Heart left ventricle (tissue), 16 donors: ENCODE measurements around the gene RBM5. TPM values are rescaled to one million over a fixed set of nuclear protein-coding genes. Genes with fewer than 3 reads are reported as not detected.
A peak's percentile ranks its signal among the peaks of the same experiment; 100 is the strongest.

Experiments used
- ATAC-seq, 4 donors: fragments of 200-7000 bp; cut with Tn5 transposase; one replicate each; pipeline ENCODE4 v1.9.1; 2020 to 2022; ENCODE audit warnings: moderate library complexity in 4 of 4, mild to moderate bottlenecking in 3 of 4, moderate number of reproducible peaks in 1 of 4
- DNase-seq, 5 donors: peaks; one replicate each; pipeline ENCODE4 v3.0.0-alpha.2; 2020
- H3K27ac ChIP-seq, 12 donors: fragments of 200-600 bp; sonication (generic) in 4 of 12; one replicate each; pipeline versions ENCODE4 v1.5.0 to v1.8.0; 2016 to 2022; ENCODE audit warnings: mild to moderate bottlenecking in 2 of 12
- H3K27me3 ChIP-seq, 9 donors: fragments of 200-600 bp; sonication (generic) in 2 of 9; one replicate each; pipeline versions ENCODE4 v1.5.1 to v1.8.0; 2016 to 2022; ENCODE audit warnings: mild to moderate bottlenecking in 3 of 9
- H3K36me3 ChIP-seq, 9 donors: fragments of 200-600 bp; sonication (generic) in 2 of 9; one replicate each; pipeline versions ENCODE4 v1.5.0 to v1.8.0; 2018 to 2022; ENCODE audit warnings: mild to moderate bottlenecking in 2 of 9
- H3K4me1 ChIP-seq, 12 donors: fragments of 200-600 bp; sonication (generic) in 4 of 12; one replicate each; pipeline versions ENCODE4 v1.5.0 to v1.8.0; 2016 to 2022; ENCODE audit warnings: mild to moderate bottlenecking in 3 of 12
- H3K4me3 ChIP-seq, 12 donors: fragments of 200-600 bp; sonication (generic) in 4 of 12; one replicate each; pipeline versions ENCODE4 v1.5.0 to v1.8.0; 2017 to 2022; ENCODE audit warnings: mild to moderate bottlenecking in 9 of 12, moderate library complexity in 4 of 12
- H3K9me3 ChIP-seq, 12 donors: fragments of 200-600 bp; sonication (generic) in 4 of 12; one replicate each; pipeline versions ENCODE4 v1.5.0 to v1.8.0; 2016 to 2022; ENCODE audit warnings: mild to moderate bottlenecking in 1 of 12
- CTCF ChIP-seq, 12 donors: fragments of 200-600 bp; sonication (generic) in 4 of 12; IDR thresholded peaks; one replicate each; pipeline versions ENCODE4 v1.5.0 to v1.8.0; 2018 to 2022; ENCODE audit warnings: antibody characterized with exemption in 12 of 12, mild to moderate bottlenecking in 5 of 12
- POLR2A ChIP-seq, 2 donors: fragments of 450-650 bp; IDR thresholded peaks; one replicate each; pipeline ENCODE4 v1.6.1; 2017; ENCODE audit warnings: antibody characterized with exemption in 2 of 2, mild to moderate bottlenecking in 2 of 2, moderate library complexity in 2 of 2
- WGBS, 4 donors: extraction: QIAGEN DNeasy Blood & Tissue Kit in 2 of 4; methylation state at CpG; one replicate each; pipeline versions ENCODE4 v1.1.5 to v1.1.7; 2013 to 2018; 5-methylcytosine and 5-hydroxymethylcytosine counted together
- intact Hi-C, 10 donors: fragments of 100-400 bp; cut with DNase I; formaldehyde crosslinking; loops; one replicate each; pipeline versions ENCODE4 v1.11.1 to v1.14.2; 2022
- polyA plus RNA-seq, 2 donors: library from polyadenylated mRNA; stranded (reverse); fragments of 200-250 nt; gene quantifications; one replicate each; pipeline ENCODE4 v1.2.3, GENCODE V29; 2013
- total RNA-seq, 9 donors: library from RNA; depleted of rRNA in 2 of 9; stranded (reverse); fragments of >200 nt in 2 of 9; fragmentation: NEBNext Ultra II Directional in 3 of 9; extraction: Animal tissue kit (Norgen Biotek cat#: 25700) in 3 of 9; gene quantifications; one replicate each; pipeline versions ENCODE4 v1.1.0 to v1.2.4, GENCODE V29; 2016 to 2023
- donor health status: ischemic (EF 13 %, LVEDD 7.1; RV severe dilation, severe dysfunction).
- donor health status: healthy with polysubstance abuse.
- donor health status: DM: no; HTN: yes; CAD: no.
- donor health status: DM: no; HTN: no; CAD: no.
- donor health status: ischemic (EF 25% LVEDD 6.9; RV normal size, moderate dysfunction).
- donor health status: ischemic (EF 25% LVEDD 5.7; RV mildly dilated, moderate dysfunction).
- donor health status: healthy.
- donor health status: DM: yes; HTN: yes; CAD: no.
- donor health status: ischemic (EF 35%, LVEDD 5.7; RV mildly dilated, moderate dysfunction).
- donor health status: nonischemic (EF 11% LVEDD 7.7; RV severe dilation, severe dysfunction).
- donor health status: DM: yes; HTN: yes; CAD: no.
- donor health status: PGD.
- donor health status: ischemic (EF 29% LVEDD 5.4; RV normal size, mild dysfunction).
- donor health status: nonischemic (EF 23%, LVEDD 6.1; RV moderate dilation, normal function).

RBM5 gene
- total and polyA plus RNA-seq, 11 donors: 32.5 to 77.3 (median 52.2) TPM

GRCh38 chr3:50127251-50127691 is 38.6 kb downstream of the RBM5 start:
- intact Hi-C loops: loop anchor here in 2 of 10 donors (10.0 kb wide), 1 partner anchor 148 kb away; the partner anchor contains the start of gene LSMEM2 (in 2 of the 2)
- 92 to 95% (median 95%) methylated on average over 8 of the region's 8 CpGs for WGBS, 4 donors
- ATAC-seq: no peak
- peak in 2 of 5 donors; percentile 1 to 53 for DNase-seq
- Histone ChIP-seq H3K9me3 (no peaks in the 10 kb centered on the region), H3K4me1 (peaks cover 0 to 19% (median 0%) of the 10 kb centered on the region in 12 donors), H3K27me3 (no peaks in the 10 kb centered on the region), H3K27ac (no peak overlapping the region), H3K36me3 (no peaks in the 10 kb centered on the region), H3K4me3 (no peak overlapping the region)
- TF ChIP-seq CTCF (IDR thresholded peaks at IDR 0.05) (no peak), POLR2A (IDR thresholded peaks at IDR 0.05) (no peak)

GRCh38 chr3:50128001-50128400 is 39.3 kb downstream of the RBM5 start:
- 85 to 88% (median 86%) methylated on average over 4 of the region's 4 CpGs for WGBS, 4 donors
- DNase-seq: peak in 2 of 5 donors; percentile 2 to 10
- intact Hi-C loops: loop anchor here in 2 of 10 donors (10.0 kb wide), 1 partner anchor 147 kb away; the partner anchor contains the start of gene LSMEM2 (in 2 of the 2)

GRCh38 chr3:50130436-50130835 is 41.7 kb downstream of the RBM5 start:
- Histone ChIP-seq H3K27ac (no peak overlapping the region), H3K4me3 (no peak overlapping the region), H3K9me3 (no peaks in the 10 kb centered on the region), H3K27me3 (no peaks in the 10 kb centered on the region), H3K4me1 (peaks cover 0 to 11% (median 0%) of the 10 kb centered on the region in 12 donors), H3K36me3 (no peaks in the 10 kb centered on the region)
- no peak for ATAC-seq
- 93 to 99% (median 96%) methylated on average over 2 of the region's 2 CpGs for WGBS, 4 donors
- DNase-seq: no peak
- TF ChIP-seq POLR2A (IDR thresholded peaks at IDR 0.05) (no peak), CTCF (IDR thresholded peaks at IDR 0.05) (no peak)
- intact Hi-C loops: no loop called here

More at GRCh38 chr3:50128001-50128400, 39.3 kb downstream of the RBM5 start:
- Histone ChIP-seq H3K9me3 (no peaks in the 10 kb centered on the region), H3K27me3 (no peaks in the 10 kb centered on the region), H3K4me3 (no peak overlapping the region), H3K4me1 (peaks cover 0 to 19% (median 0%) of the 10 kb centered on the region in 12 donors), H3K27ac (no peak overlapping the region), H3K36me3 (no peaks in the 10 kb centered on the region)
- ATAC-seq: no peak
- TF ChIP-seq CTCF (IDR thresholded peaks at IDR 0.05) (no peak), POLR2A (IDR thresholded peaks at IDR 0.05) (no peak)

GRCh38 chr3:50132421-50133282 is 43.9 kb downstream of the RBM5 start:
- no peak for DNase-seq
- no peak overlapping the region for H3K4me3 ChIP-seq
- H3K27me3 ChIP-seq: no peaks in the 10 kb centered on the region
- 63 to 78% (median 67%) methylated on average over 5 to 6 of the region's 6 CpGs for WGBS, 4 donors
- H3K27ac ChIP-seq: no peak overlapping the region
- intact Hi-C loops: no loop called here
- no peak for TF ChIP-seq POLR2A (IDR thresholded peaks at IDR 0.05)
- TF ChIP-seq CTCF (IDR thresholded peaks at IDR 0.05): no peak
- ATAC-seq: no peak
- H3K9me3 ChIP-seq: no peaks in the 10 kb centered on the region
- no peaks in the 10 kb centered on the region for H3K36me3 ChIP-seq
- H3K4me1 ChIP-seq: peaks cover 0 to 12% (median 0%) of the 10 kb centered on the region in 12 donors
